ENCODE measurements around the gene MC3R.

- TF ChIP-seq, protein P1, sequence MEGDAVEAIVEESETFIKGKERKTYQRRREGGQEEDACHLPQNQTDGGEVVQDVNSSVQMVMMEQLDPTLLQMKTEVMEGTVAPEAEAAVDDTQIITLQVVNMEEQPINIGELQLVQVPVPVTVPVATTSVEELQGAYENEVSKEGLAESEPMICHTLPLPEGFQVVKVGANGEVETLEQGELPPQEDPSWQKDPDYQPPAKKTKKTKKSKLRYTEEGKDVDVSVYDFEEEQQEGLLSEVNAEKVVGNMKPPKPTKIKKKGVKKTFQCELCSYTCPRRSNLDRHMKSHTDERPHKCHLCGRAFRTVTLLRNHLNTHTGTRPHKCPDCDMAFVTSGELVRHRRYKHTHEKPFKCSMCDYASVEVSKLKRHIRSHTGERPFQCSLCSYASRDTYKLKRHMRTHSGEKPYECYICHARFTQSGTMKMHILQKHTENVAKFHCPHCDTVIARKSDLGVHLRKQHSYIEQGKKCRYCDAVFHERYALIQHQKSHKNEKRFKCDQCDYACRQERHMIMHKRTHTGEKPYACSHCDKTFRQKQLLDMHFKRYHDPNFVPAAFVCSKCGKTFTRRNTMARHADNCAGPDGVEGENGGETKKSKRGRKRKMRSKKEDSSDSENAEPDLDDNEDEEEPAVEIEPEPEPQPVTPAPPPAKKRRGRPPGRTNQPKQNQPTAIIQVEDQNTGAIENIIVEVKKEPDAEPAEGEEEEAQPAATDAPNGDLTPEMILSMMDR (IDR thresholded peaks at IDR 0.05) = no peak
- TF ChIP-seq POLR2A (IDR thresholded peaks at IDR 0.05) = no peak
Observed at GRCh38 chr20:56244259-56244658, 4.3 kb upstream of the MC3R start.
